PFSK-1 (cell line): ENCODE results near the gene HNRNPA1.

Experiments
- FOXP2 ChIP-seq: optimal IDR thresholded peaks from 2 replicates; pipeline ENCODE3; 2011; ENCODE audit warnings: borderline replicate concordance, control low read depth, inconsistent platforms; ENCODE audit not compliant: insufficient read depth; ENCODE audit errors: extremely low read length, extremely low read depth
- POLR2AphosphoS5 ChIP-seq: IDR thresholded peaks from 2 replicates; pipeline ENCODE4 v1.6.1; 2012; ENCODE audit warnings: low read depth, mild to moderate bottlenecking, control low read depth, low read length, moderate library complexity
- SIN3A ChIP-seq: IDR thresholded peaks from 2 replicates; pipeline ENCODE4 v1.6.1; 2012; ENCODE audit warnings: mild to moderate bottlenecking, low read length, moderate library complexity, borderline replicate concordance; ENCODE audit not compliant: insufficient read depth
- TAF1 ChIP-seq: IDR thresholded peaks from 2 replicates; pipeline ENCODE4 v1.6.1; 2012; ENCODE audit warnings: low read length, control low read depth, borderline replicate concordance; ENCODE audit not compliant: insufficient read depth
- TF ChIP-seq, protein P1 (sequence below), 2 experiments: IDR thresholded peaks; 2 replicates each; pipeline versions ENCODE4 v1.6.1 to v1.8.0; 2011 to 2012; ENCODE audit warnings: low read depth in 2 of 2, low read length in 2 of 2, control low read depth in 1 of 2, inconsistent platforms in 1 of 2, mild to moderate bottlenecking in 1 of 2, moderate library complexity in 1 of 2; ENCODE audit not compliant: insufficient read depth in 1 of 2

The HNRNPA1 gene

DNA sequence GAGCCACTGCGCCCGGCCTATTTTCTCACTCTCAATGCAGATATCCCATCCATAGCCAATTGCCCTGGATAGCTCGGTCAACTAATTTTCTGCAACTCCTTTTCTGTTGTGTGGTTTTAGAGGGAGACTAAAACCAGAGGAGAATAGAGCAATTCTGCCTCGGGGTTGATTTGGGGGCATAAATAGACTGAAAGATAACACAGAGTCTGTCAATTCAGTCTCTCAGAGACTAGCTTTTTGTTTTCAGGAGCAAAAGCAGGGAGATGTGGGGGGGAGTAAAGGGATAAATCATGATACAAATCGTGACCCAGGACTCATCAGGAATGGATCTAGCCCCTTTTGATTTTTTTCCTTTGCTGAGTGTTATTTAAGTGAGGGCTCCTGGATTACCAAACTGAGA is 50.9 kb downstream of the HNRNPA1 start:
- TF ChIP-seq TAF1: no peak
- TF ChIP-seq FOXP2: no peak
- TF ChIP-seq SIN3A: no peak
- TF ChIP-seq POLR2AphosphoS5: no peak
- TF ChIP-seq, protein P1, sequence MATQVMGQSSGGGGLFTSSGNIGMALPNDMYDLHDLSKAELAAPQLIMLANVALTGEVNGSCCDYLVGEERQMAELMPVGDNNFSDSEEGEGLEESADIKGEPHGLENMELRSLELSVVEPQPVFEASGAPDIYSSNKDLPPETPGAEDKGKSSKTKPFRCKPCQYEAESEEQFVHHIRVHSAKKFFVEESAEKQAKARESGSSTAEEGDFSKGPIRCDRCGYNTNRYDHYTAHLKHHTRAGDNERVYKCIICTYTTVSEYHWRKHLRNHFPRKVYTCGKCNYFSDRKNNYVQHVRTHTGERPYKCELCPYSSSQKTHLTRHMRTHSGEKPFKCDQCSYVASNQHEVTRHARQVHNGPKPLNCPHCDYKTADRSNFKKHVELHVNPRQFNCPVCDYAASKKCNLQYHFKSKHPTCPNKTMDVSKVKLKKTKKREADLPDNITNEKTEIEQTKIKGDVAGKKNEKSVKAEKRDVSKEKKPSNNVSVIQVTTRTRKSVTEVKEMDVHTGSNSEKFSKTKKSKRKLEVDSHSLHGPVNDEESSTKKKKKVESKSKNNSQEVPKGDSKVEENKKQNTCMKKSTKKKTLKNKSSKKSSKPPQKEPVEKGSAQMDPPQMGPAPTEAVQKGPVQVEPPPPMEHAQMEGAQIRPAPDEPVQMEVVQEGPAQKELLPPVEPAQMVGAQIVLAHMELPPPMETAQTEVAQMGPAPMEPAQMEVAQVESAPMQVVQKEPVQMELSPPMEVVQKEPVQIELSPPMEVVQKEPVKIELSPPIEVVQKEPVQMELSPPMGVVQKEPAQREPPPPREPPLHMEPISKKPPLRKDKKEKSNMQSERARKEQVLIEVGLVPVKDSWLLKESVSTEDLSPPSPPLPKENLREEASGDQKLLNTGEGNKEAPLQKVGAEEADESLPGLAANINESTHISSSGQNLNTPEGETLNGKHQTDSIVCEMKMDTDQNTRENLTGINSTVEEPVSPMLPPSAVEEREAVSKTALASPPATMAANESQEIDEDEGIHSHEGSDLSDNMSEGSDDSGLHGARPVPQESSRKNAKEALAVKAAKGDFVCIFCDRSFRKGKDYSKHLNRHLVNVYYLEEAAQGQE (IDR thresholded peaks at IDR 0.05; ENCODE audit: insufficient read depth in 1 of 2, low read depth in 2 of 2, low read length in 2 of 2): no peak

DNA sequence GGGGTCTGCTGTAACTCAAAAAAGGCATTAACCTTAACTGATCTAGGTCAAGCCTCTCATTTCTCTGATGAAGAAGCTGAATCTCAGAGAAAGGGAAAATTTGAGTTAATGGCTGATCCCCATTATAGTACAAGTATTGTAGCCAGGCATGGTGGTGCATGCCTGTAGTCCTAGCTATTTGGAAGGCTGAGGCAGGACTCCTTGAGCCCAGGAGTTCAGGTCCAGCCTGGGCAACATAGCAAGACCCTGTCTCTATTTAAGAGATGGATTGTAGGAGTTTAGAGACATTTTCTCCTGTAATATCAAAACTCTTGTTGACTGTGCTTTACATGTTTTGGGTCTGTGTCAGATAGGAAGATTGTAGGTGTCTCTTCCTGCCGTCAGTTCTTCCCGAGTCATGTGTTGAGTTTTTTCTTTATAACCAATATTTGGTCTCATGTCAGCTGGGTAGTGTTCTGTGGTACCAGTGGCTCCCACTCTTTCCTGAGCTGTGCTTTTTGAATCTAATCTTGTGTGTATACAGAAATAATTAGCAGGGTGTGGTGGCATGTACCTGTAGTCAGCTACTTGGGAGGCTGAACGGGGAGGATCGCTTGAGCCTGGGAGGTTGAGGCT is 53.0 kb downstream of the HNRNPA1 start:
- TF ChIP-seq SIN3A (no peak), POLR2AphosphoS5 (no peak), TAF1 (no peak), FOXP2 (no peak)
- TF ChIP-seq, protein P1 (IDR thresholded peaks at IDR 0.05; ENCODE audit: insufficient read depth in 1 of 2, low read depth in 2 of 2, low read length in 2 of 2): no peak
